ENCODE results near the gene ACSM6. TPM values are rescaled to one million over a fixed set of nuclear protein-coding genes. Genes with fewer than 3 reads are reported as not detected.

Gene ACSM6
- total and polyA plus RNA-seq, 2 of the 8 experiments (the other 6 are each of a cell fraction or from before 2014, with no cell fraction given), result 0.33 TPM; not detected in 1

DNA sequence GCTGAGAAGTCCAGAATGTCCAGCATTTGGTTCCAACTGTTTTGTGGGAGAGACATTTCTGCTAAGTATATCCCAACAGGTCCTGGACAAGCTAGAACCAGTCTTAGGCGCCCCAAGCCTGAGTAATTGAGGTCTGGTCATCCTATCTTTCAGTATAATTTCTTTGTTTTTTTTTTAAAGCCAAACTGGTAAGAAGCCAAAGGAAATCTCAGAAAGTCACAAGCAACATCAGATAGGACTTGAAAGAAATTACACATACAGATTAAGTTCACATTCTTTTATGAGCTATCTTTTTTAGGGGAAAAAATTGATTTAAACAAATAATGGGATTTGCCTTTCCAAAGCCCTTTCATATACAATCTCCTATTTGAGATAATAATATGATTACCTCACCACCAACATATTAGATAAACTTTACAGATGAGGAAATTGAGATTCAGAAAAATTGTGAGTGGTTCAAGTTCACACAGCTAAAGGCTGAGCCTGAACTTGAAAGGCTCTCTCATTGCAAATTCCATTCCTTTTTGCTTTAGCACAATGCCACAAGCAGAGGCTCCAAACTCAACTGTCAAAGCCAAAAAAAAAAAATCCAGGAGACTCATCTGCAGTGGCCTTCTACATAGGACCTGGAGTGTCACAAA lies 81.8 kb downstream of the ACSM6 start:
- H3K4me3 ChIP-seq (ENCODE audit: extremely low read depth in 1 of 4, insufficient read depth in 2 of 4, low read depth in 3 of 4, low read length in 4 of 4), result no peak overlapping the region
- peaks cover 23 to 90% of the 10 kb centered on the region in 2 experiments for H3K79me2 ChIP-seq (ENCODE audit: control insufficient read depth in 1 of 2, insufficient read depth in 2 of 2, low read length in 2 of 2)
- no peak overlapping the region for H4K8ac ChIP-seq (ENCODE audit: extremely low read depth, insufficient read depth, low read length)
- TF ChIP-seq RXRA (IDR thresholded peaks at IDR 0.05; ENCODE audit: insufficient read depth, low read depth, low read length), result no peak
- no peak for TF ChIP-seq CREB1 (IDR thresholded peaks at IDR 0.05)
- TF ChIP-seq SP1 (IDR thresholded peaks at IDR 0.05; ENCODE audit: low read depth, low read length), result no peak
- no peak for TF ChIP-seq ZNF274 (IDR thresholded peaks at IDR 0.05; ENCODE audit: borderline replicate concordance, extremely low read depth, low read length)
- TF ChIP-seq GTF2F1 (IDR thresholded peaks at IDR 0.05; ENCODE audit: borderline replicate concordance, low read depth, low read length), result no peak
- no peak for TF ChIP-seq MAFK (IDR thresholded peaks at IDR 0.05; ENCODE audit: low read depth, low read length)
- no peak for TF ChIP-seq BCL11A (IDR thresholded peaks at IDR 0.05; ENCODE audit: low read depth in 2 of 2, low read length in 2 of 2)
- TF ChIP-seq NRF1 (IDR thresholded peaks at IDR 0.05; ENCODE audit: low read depth, low read length), result no peak
- no peak for TF ChIP-seq SP4 (IDR thresholded peaks at IDR 0.05; ENCODE audit: low read length)
- H2BK20ac ChIP-seq (ENCODE audit: low read length), result no peak overlapping the region
- H3K9me3 ChIP-seq (ENCODE audit: insufficient read depth in 2 of 2, low read depth in 1 of 2, low read length in 1 of 2), result no peaks in the 10 kb centered on the region
- H2BK15ac ChIP-seq (ENCODE audit: low read length), result no peak overlapping the region
- H3K4me2 ChIP-seq (ENCODE audit: insufficient read depth in 1 of 2, low read depth in 2 of 2, low read length in 2 of 2), result no peak overlapping the region
- no peak overlapping the region for H2BK120ac ChIP-seq (replicated peaks; ENCODE audit: low read depth, low read length)
- H4K5ac ChIP-seq (ENCODE audit: insufficient read length, low read depth, low read length), result no peak overlapping the region
- H2BK12ac ChIP-seq (ENCODE audit: low read depth, low read length), result no peak overlapping the region
- H3K4me1 ChIP-seq (replicated peaks in 1 of 4; ENCODE audit: control insufficient read depth in 3 of 4, insufficient read depth in 4 of 4, low read length in 3 of 4), result peaks cover 0 to 20% (median 8%) of the 10 kb centered on the region in 4 experiments; a peak in 3 of 7 replicates
- H2AK5ac ChIP-seq (ENCODE audit: low read depth, low read length), result no peak overlapping the region
- H3K79me1 ChIP-seq (ENCODE audit: low read depth, low read length), result peaks cover 11% of the 10 kb centered on the region
- ChIA-PET POLR2A (ENCODE audit: partially characterized antibody) (interaction anchor here (0.6 to 2.2 kb wide), 2 partner anchors 11 to 234 kb away, joined by 3 to 8 read pairs; no protein-coding TSS in a partner anchor), CTCF (ENCODE audit: partially characterized antibody) (interaction anchor here (2.7 to 3.8 kb wide), 2 partner anchors 13 to 33 kb away, joined by 10 to 16 read pairs; no protein-coding TSS in a partner anchor)
- no peak overlapping the region for H3K56ac ChIP-seq (replicated peaks; ENCODE audit: insufficient read length, low read depth, low read length)
- H3K23me2 ChIP-seq (ENCODE audit: low read depth, low read length), result no peaks in the 10 kb centered on the region
- peaks cover 0 to 4% of the 10 kb centered on the region in 2 experiments for H4K20me1 ChIP-seq (replicated peaks in 1 of 2; ENCODE audit: control insufficient read depth in 1 of 2, insufficient read depth in 2 of 2, low read length in 2 of 2)
- DNase-seq (ENCODE audit: low read depth in 1 of 2, low spot score in 2 of 2) (no peak), FAIRE-seq (no peak)
- no peak overlapping the region for H3K4ac ChIP-seq (replicated peaks; ENCODE audit: insufficient read length, low read depth, low read length)
- H3K14ac ChIP-seq (ENCODE audit: insufficient read length), result no peak overlapping the region
- H3K27me3 ChIP-seq (replicated peaks in 1 of 4; ENCODE audit: control insufficient read depth in 3 of 4, extremely low read depth in 1 of 4, insufficient read depth in 3 of 4, low read length in 3 of 4), result no peaks in the 10 kb centered on the region
- H3K9ac ChIP-seq (replicated peaks in 1 of 4; ENCODE audit: extremely low read depth in 1 of 4, low read depth in 3 of 4, low read length in 3 of 4), result no peak overlapping the region
- H4K91ac ChIP-seq (replicated peaks; ENCODE audit: insufficient read length, low read length), result no peak overlapping the region
- no peak overlapping the region for H2BK5ac ChIP-seq (ENCODE audit: low read depth, low read length)
- 88% methylated on average over 1 of the region's 1 CpG; no CpG with 5 or more reads in 1 of the 2 experiments for WGBS, 2 experiments (ENCODE audit: extremely low coverage in 1 of 2, insufficient coverage in 1 of 2, insufficient read length in 1 of 2, insufficient replicate concordance in 2 of 2, low coverage in 1 of 2, low lambda C conversion rate in 2 of 2, missing lambda C conversion rate in 1 of 2)
- H3K27ac ChIP-seq (ENCODE audit: low read depth, low read length), result no peak overlapping the region
- H2AFZ ChIP-seq (ENCODE audit: low read length), result no peak overlapping the region
- H3K23ac ChIP-seq (ENCODE audit: insufficient read length), result no peak overlapping the region
- peaks cover 0 to 4% (median 0%) of the 10 kb centered on the region in 4 experiments; a peak in 3 of 8 replicates for H3K36me3 ChIP-seq (ENCODE audit: control insufficient read depth in 2 of 4, insufficient read depth in 4 of 4, low read length in 3 of 4)
- H3K18ac ChIP-seq (ENCODE audit: extremely low read depth, low read length), result no peak overlapping the region

Data from H1 (cell line).